Kidney (tissue), 2 donors: ENCODE results near the gene ENAM. TPM values are rescaled to one million over a fixed set of nuclear protein-coding genes. Genes with fewer than 3 reads are reported as not detected.

ENCODE experiments used
- polyA plus RNA-seq: library from polyadenylated mRNA; stranded (reverse); fragments of 350-450 nt; fragmentation: Illumina TruSeq; extraction: RNeasy Lipid Tissue Mini Kit (QIAGEN cat#74804); gene quantifications from one replicate; pipeline ENCODE4 v1.2.3, GENCODE V29; 2014; ENCODE audit warnings: low read depth, low replicate concordance; ENCODE audit not compliant: insufficient read depth
- total RNA-seq: library from RNA; stranded (reverse); fragmentation: NEBNext Ultra II Directional; extraction: Animal tissue kit (Norgen Biotek cat#: 25700); gene quantifications from one replicate; pipeline ENCODE4 v1.2.1, GENCODE V29; 2021
- donor health status: DM: yes; HTN: yes; CAD: no.

Gene ENAM
- total and polyA plus RNA-seq, 2 donors from 2014 or later = 3.9 to 6.7 TPM

Other genes starting within 250 kb of the ENAM start
- gene SMR3B, start 245.6 kb upstream of the ENAM start, total RNA-seq = not detected
- not detected for gene SMR3B, start 245.6 kb upstream of the ENAM start, polyA plus RNA-seq
- not detected for gene OPRPN, start 230.8 kb upstream of the ENAM start, total RNA-seq
- gene OPRPN, start 230.8 kb upstream of the ENAM start, polyA plus RNA-seq = not detected
- gene MUC7, start 156.5 kb upstream of the ENAM start, total RNA-seq = not detected
- not detected for gene MUC7, start 156.5 kb upstream of the ENAM start, polyA plus RNA-seq
- gene AMTN, start 110.2 kb upstream of the ENAM start, total RNA-seq = not detected
- gene AMTN, start 110.2 kb upstream of the ENAM start, polyA plus RNA-seq = not detected
- not detected for gene AMBN, start 36.5 kb upstream of the ENAM start, total RNA-seq
- not detected for gene AMBN, start 36.5 kb upstream of the ENAM start, polyA plus RNA-seq
- 355 TPM for gene JCHAIN, start 37.8 kb downstream of the ENAM start, total RNA-seq
- 5.1 TPM for gene JCHAIN, start 37.8 kb downstream of the ENAM start, polyA plus RNA-seq
- gene UTP3, start 59.8 kb downstream of the ENAM start, total RNA-seq = 28.6 TPM
- 25.8 TPM for gene UTP3, start 59.8 kb downstream of the ENAM start, polyA plus RNA-seq
- gene RUFY3, start 93.2 kb downstream of the ENAM start, total RNA-seq = 72.5 TPM
- gene RUFY3, start 93.2 kb downstream of the ENAM start, polyA plus RNA-seq = 40.6 TPM
- gene GRSF1, start 211.1 kb downstream of the ENAM start, total RNA-seq = 56.6 TPM
- 64.9 TPM for gene GRSF1, start 211.1 kb downstream of the ENAM start, polyA plus RNA-seq